ENCODE data around the gene SCYGR4.
"Not testable (repeated sequence)": the region's sequence is repeated elsewhere in the genome, so short reads cannot be mapped to it uniquely, and the experiment has no call there.

Gene SCYGR4

GRCh38 chr2:227617316-227618230 lies at the start of gene SCYGR4:
Gene SCYGR4 (plus strand): TSS chr2:227617498. CDS start chr2:227617498, 0 bp downstream.
- no peak for DNase-seq (ENCODE audit: extremely low read depth in 1 of 2, low read depth in 1 of 2)

- no peak for DNase-seq (ENCODE audit: extremely low read depth in 1 of 2, low read depth in 1 of 2)
Measured at GRCh38 chr2:227568852-227569169, 48.5 kb upstream of the SCYGR4 start.

- no peak for DNase-seq (ENCODE audit: extremely low read depth in 1 of 2, low read depth in 1 of 2)
Measured at GRCh38 chr2:227570615-227571014, 46.7 kb upstream of the SCYGR4 start.

GRCh38 chr2:227576110-227576509 lies 41.2 kb upstream of the SCYGR4 start:
- no peak for DNase-seq (ENCODE audit: extremely low read depth in 1 of 2, low read depth in 1 of 2)

- no peak for DNase-seq (ENCODE audit: extremely low read depth in 1 of 2, low read depth in 1 of 2)
Measured at GRCh38 chr2:227576812-227577211, 40.5 kb upstream of the SCYGR4 start.

GRCh38 chr2:227577555-227577954 lies 39.7 kb upstream of the SCYGR4 start:
- DNase-seq (ENCODE audit: extremely low read depth in 1 of 2, low read depth in 1 of 2): no peak

- DNase-seq (ENCODE audit: extremely low read depth in 1 of 2, low read depth in 1 of 2): no peak
Measured at GRCh38 chr2:227578642-227579041, 38.7 kb upstream of the SCYGR4 start.

GRCh38 chr2:227579791-227580190 lies 37.5 kb upstream of the SCYGR4 start:
- no peak for DNase-seq (ENCODE audit: extremely low read depth in 1 of 2, low read depth in 1 of 2)

- DNase-seq (ENCODE audit: extremely low read depth in 1 of 2, low read depth in 1 of 2): no peak
Measured at GRCh38 chr2:227582369-227582768, 34.9 kb upstream of the SCYGR4 start.

GRCh38 chr2:227592694-227593387 lies 24.5 kb upstream of the SCYGR4 start:
- no peak for DNase-seq (ENCODE audit: extremely low read depth in 1 of 2, low read depth in 1 of 2)

- DNase-seq (ENCODE audit: extremely low read depth in 1 of 2, low read depth in 1 of 2): no peak
Measured at GRCh38 chr2:227595797-227596196, 21.5 kb upstream of the SCYGR4 start.

- DNase-seq (ENCODE audit: extremely low read depth in 1 of 2, low read depth in 1 of 2): no peak
Measured at GRCh38 chr2:227597036-227597435, 20.3 kb upstream of the SCYGR4 start.

- DNase-seq (ENCODE audit: extremely low read depth in 1 of 2, low read depth in 1 of 2): no peak
Measured at GRCh38 chr2:227597998-227598397, 19.3 kb upstream of the SCYGR4 start.

GRCh38 chr2:227598835-227599503 lies 18.3 kb upstream of the SCYGR4 start, which contains the start of gene SCYGR2:
Gene SCYGR2 (plus strand): TSS chr2:227598893. CDS start chr2:227598893, 0 bp downstream.
- DNase-seq (ENCODE audit: extremely low read depth in 1 of 2, low read depth in 1 of 2): not testable (repeated sequence)

- DNase-seq (ENCODE audit: extremely low read depth in 1 of 2, low read depth in 1 of 2): no peak
Measured at GRCh38 chr2:227602358-227602757, 14.9 kb upstream of the SCYGR4 start.

- no peak for DNase-seq (ENCODE audit: extremely low read depth in 1 of 2, low read depth in 1 of 2)
Measured at GRCh38 chr2:227606476-227606875, 10.8 kb upstream of the SCYGR4 start.

- no peak for DNase-seq (ENCODE audit: extremely low read depth in 1 of 2, low read depth in 1 of 2)
Measured at GRCh38 chr2:227607941-227608340, 9.4 kb upstream of the SCYGR4 start.

- DNase-seq (ENCODE audit: extremely low read depth in 1 of 2, low read depth in 1 of 2): no peak
Measured at GRCh38 chr2:227608561-227609338, 8.5 kb upstream of the SCYGR4 start.

GRCh38 chr2:227610123-227610522 lies 7.2 kb upstream of the SCYGR4 start:
- no peak for DNase-seq (ENCODE audit: extremely low read depth in 1 of 2, low read depth in 1 of 2)

GRCh38 chr2:227612546-227613271 lies 4.6 kb upstream of the SCYGR4 start:
- no peak for DNase-seq (ENCODE audit: extremely low read depth in 1 of 2, low read depth in 1 of 2)

All from stimulated activated CD8-positive, alpha-beta memory T cell treated with anti-CD3 and anti-CD28 coated beads, Interleukin-7, amount 100 ng/mL, for 48 hours (primary cell).